Measurements from ENCODE around the gene BTG3.

The BTG3 gene

GRCh38 chr21:17612565-17613241, at the start of gene BTG3:
Gene BTG3 (minus strand): TSS chr21:17612901. CDS start chr21:17609144, 3,757 bp downstream.
- peak; percentile 68 for DNase-seq (ENCODE audit: low read depth)

- DNase-seq (ENCODE audit: low read depth) = no peak
Observed at GRCh38 chr21:17660862-17661261, 48.2 kb upstream of the BTG3 start.

- no peak for DNase-seq (ENCODE audit: low read depth)
Observed at GRCh38 chr21:17660452-17660851, 47.8 kb upstream of the BTG3 start.

GRCh38 chr21:17658931-17659330, 46.2 kb upstream of the BTG3 start:
- DNase-seq (ENCODE audit: low read depth) = no peak

GRCh38 chr21:17651526-17651925, 38.8 kb upstream of the BTG3 start:
- DNase-seq (ENCODE audit: low read depth) = no peak

- DNase-seq (ENCODE audit: low read depth) = no peak
Observed at GRCh38 chr21:17650292-17650691, 37.6 kb upstream of the BTG3 start.

GRCh38 chr21:17646790-17647189, 34.1 kb upstream of the BTG3 start:
- no peak for DNase-seq (ENCODE audit: low read depth)

GRCh38 chr21:17644186-17644585, 31.5 kb upstream of the BTG3 start:
- no peak for DNase-seq (ENCODE audit: low read depth)

GRCh38 chr21:17640821-17641220, 28.1 kb upstream of the BTG3 start:
- DNase-seq (ENCODE audit: low read depth) = no peak

- no peak for DNase-seq (ENCODE audit: low read depth)
Observed at GRCh38 chr21:17636711-17637110, 24.0 kb upstream of the BTG3 start.

GRCh38 chr21:17631195-17631594, 18.5 kb upstream of the BTG3 start:
- no peak for DNase-seq (ENCODE audit: low read depth)

GRCh38 chr21:17622018-17622417, 9.3 kb upstream of the BTG3 start:
- no peak for DNase-seq (ENCODE audit: low read depth)

- DNase-seq (ENCODE audit: low read depth) = no peak
Observed at GRCh38 chr21:17616831-17617230, 4.1 kb upstream of the BTG3 start.

GRCh38 chr21:17613242-17613676, 558 bp upstream of the BTG3 start:
- DNase-seq (ENCODE audit: low read depth) = no peak

- DNase-seq (ENCODE audit: low read depth) = no peak
Observed at GRCh38 chr21:17612023-17612564, 607 bp downstream of the BTG3 start.

GRCh38 chr21:17611414-17612022, 1.2 kb downstream of the BTG3 start:
- peak; percentile 71 for DNase-seq (ENCODE audit: low read depth)

- no peak for DNase-seq (ENCODE audit: low read depth)
Observed at GRCh38 chr21:17610911-17611310, 1.8 kb downstream of the BTG3 start.

- DNase-seq (ENCODE audit: low read depth) = no peak
Observed at GRCh38 chr21:17609681-17610080, 3.0 kb downstream of the BTG3 start.

- DNase-seq (ENCODE audit: low read depth) = no peak
Observed at GRCh38 chr21:17607684-17608083, 5.0 kb downstream of the BTG3 start.

- no peak for DNase-seq (ENCODE audit: low read depth)
Observed at GRCh38 chr21:17602874-17603273, 9.8 kb downstream of the BTG3 start.

- DNase-seq (ENCODE audit: low read depth) = no peak
Observed at GRCh38 chr21:17598437-17598836, 14.3 kb downstream of the BTG3 start.

- no peak for DNase-seq (ENCODE audit: low read depth)
Observed at GRCh38 chr21:17597680-17598079, 15.0 kb downstream of the BTG3 start.

- no peak for DNase-seq (ENCODE audit: low read depth)
Observed at GRCh38 chr21:17590430-17590829, 22.3 kb downstream of the BTG3 start.

Data from stimulated activated CD8-positive, alpha-beta memory T cell treated with anti-CD3 and anti-CD28 coated beads, Interleukin-12 subunit alpha, Interleukin-12 subunit beta, amount 100 ng/mL, for 1 hour (primary cell).